SK-N-SH (cell line): Measurements from ENCODE around the gene MARK3. TPM values are rescaled to one million over a fixed set of nuclear protein-coding genes. Genes with fewer than 3 reads are reported as not detected.

Source experiments
- CTCF ChIA-PET: fragments of 300-600, 350-600 bp; formaldehyde crosslinking; extraction: SDS; loops from one replicate; lab custom pipeline; 2021; lab: Yijun Ruan, JAX
- POLR2A ChIA-PET: fragments of 350-600 bp; sonication (Branson Sonifier 250); formaldehyde crosslinking; extraction: SDS; loops from one replicate; lab custom pipeline; 2020; ENCODE audit warnings: antibody characterized with exemption, inconsistent platforms; lab: Yijun Ruan, JAX
- DNase-seq: peaks from one replicate; pipeline ENCODE4 v3.0.0; 2012
- H2AFZ ChIP-seq: fragments of 200-600 bp; sonication (generic); 2 replicates; pipeline ENCODE4 v1.8.1; 2016; ENCODE audit warnings: antibody characterized with exemption, mild to moderate bottlenecking, low read depth
- H3F3A ChIP-seq: fragments of 200-600 bp; sonication (generic); replicated peaks from 2 replicates; pipeline ENCODE3; 2016; ENCODE audit warnings: antibody characterized with exemption, mild to moderate bottlenecking; ENCODE audit not compliant: insufficient read depth
- H3K27ac ChIP-seq, 2 experiments: fragments of 200-500 bp in 1 of 2; fragments of 200-600 bp in 1 of 2; sonication (Bioruptor generic) in 1 of 2; sonication (generic), shearing (Covaris generic) in 1 of 2; 2 replicates each; pipeline versions ENCODE4 v1.5.1 to v1.6.1; 2014 to 2016; ENCODE audit warnings: low read depth in 2 of 2, inconsistent platforms in 1 of 2, low read length in 1 of 2, mild to moderate bottlenecking in 1 of 2, mixed read lengths in 1 of 2
- H3K27me3 ChIP-seq: fragments of 200-600 bp; sonication (generic), shearing (Covaris generic); 2 replicates; pipeline ENCODE4 v1.6.1; 2016; ENCODE audit warnings: mixed run types; ENCODE audit not compliant: insufficient read depth
- H3K36me3 ChIP-seq, 2 experiments: fragments of 200-500 bp in 1 of 2; fragments of 200-600 bp in 1 of 2; sonication (Bioruptor generic) in 1 of 2; sonication (generic) in 1 of 2; replicated peaks in 1 of 2; 2 replicates each; pipeline versions ENCODE3 to v1.5.1; 2014 to 2016; ENCODE audit warnings: low read length in 1 of 2, mild to moderate bottlenecking in 1 of 2; ENCODE audit not compliant: insufficient read depth in 2 of 2, control insufficient read depth in 1 of 2
- H3K4me1 ChIP-seq, 2 experiments: fragments of 200-500 bp in 1 of 2; fragments of 200-600 bp in 1 of 2; sonication (Bioruptor generic) in 1 of 2; sonication (generic), shearing (Covaris generic) in 1 of 2; 2 replicates each; pipeline versions ENCODE4 v1.5.1 to v1.6.1; 2014 to 2016; ENCODE audit warnings: low read depth in 1 of 2, low read length in 1 of 2, mixed run types in 1 of 2; ENCODE audit not compliant: insufficient read depth in 2 of 2, control insufficient read depth in 1 of 2
- H3K4me2 ChIP-seq: fragments of 200-600 bp; sonication (generic), shearing (Covaris generic); 2 replicates; pipeline ENCODE4 v1.6.1; 2017; ENCODE audit warnings: mixed run types
- H3K4me3 ChIP-seq, 2 experiments: fragments of 200-500 bp in 1 of 2; fragments of 200-600 bp in 1 of 2; sonication (Bioruptor generic) in 1 of 2; sonication (generic), shearing (Covaris generic) in 1 of 2; 2 replicates each; pipeline versions ENCODE4 v1.5.1 to v1.8.1; 2014 to 2016; ENCODE audit warnings: low read depth in 2 of 2, inconsistent platforms in 1 of 2, low read length in 1 of 2, mild to moderate bottlenecking in 1 of 2, mixed read lengths in 1 of 2, moderate library complexity in 1 of 2
- H3K79me2 ChIP-seq: fragments of 200-600 bp; sonication (generic); 2 replicates; pipeline ENCODE4 v1.8.1; 2017; ENCODE audit warnings: mild to moderate bottlenecking; ENCODE audit not compliant: insufficient read depth
- H3K9ac ChIP-seq: fragments of 200-600 bp; sonication (generic); 2 replicates; pipeline ENCODE4 v1.6.1; 2017; ENCODE audit warnings: mixed run types
- H3K9me2 ChIP-seq: fragments of 200-600 bp; sonication (generic); 2 replicates; pipeline ENCODE4 v1.6.1; 2017; ENCODE audit warnings: mixed run types
- H3K9me3 ChIP-seq: fragments of 200-600 bp; sonication (generic); 2 replicates; pipeline ENCODE4 v1.6.1; 2017; ENCODE audit warnings: mixed run types, mild to moderate bottlenecking, moderate library complexity
- H4K20me1 ChIP-seq: fragments of 200-600 bp; sonication (generic); 2 replicates; pipeline ENCODE4 v1.6.1; 2017; ENCODE audit warnings: mild to moderate bottlenecking, mixed run types; ENCODE audit not compliant: insufficient read depth
- FOSL2 ChIP-seq: IDR thresholded peaks from 2 replicates; pipeline ENCODE4 v1.4.0; 2012; ENCODE audit warnings: low read depth, mild to moderate bottlenecking, moderate library complexity, borderline replicate concordance
- GABPA ChIP-seq: IDR thresholded peaks from 2 replicates; pipeline ENCODE4 v1.4.0; 2012; ENCODE audit warnings: low read depth, mild to moderate bottlenecking
- JUND ChIP-seq: IDR thresholded peaks from 2 replicates; pipeline ENCODE4 v1.4.0; 2012
- MEF2A ChIP-seq: IDR thresholded peaks from 2 replicates; pipeline ENCODE4 v1.4.0; 2012; ENCODE audit warnings: low read depth, borderline replicate concordance
- MXI1 ChIP-seq: IDR thresholded peaks from 2 replicates; pipeline ENCODE4 v1.6.1; 2012; ENCODE audit warnings: mild to moderate bottlenecking, low read depth, low read length, improper control_type of control experiment
- POLR2AphosphoS5 ChIP-seq: IDR thresholded peaks from 2 replicates; pipeline ENCODE4 v1.6.1; 2012; ENCODE audit warnings: low read depth, low read length
- RFX5 ChIP-seq: IDR thresholded peaks from 2 replicates; pipeline ENCODE4 v1.6.1; 2012; ENCODE audit warnings: mild to moderate bottlenecking, improper control_type of control experiment, low read length
- RXRA ChIP-seq: IDR thresholded peaks from 2 replicates; pipeline ENCODE4 v1.4.0; 2012; ENCODE audit warnings: low read depth, mild to moderate bottlenecking, borderline replicate concordance
- SIN3A ChIP-seq: IDR thresholded peaks from 2 replicates; pipeline ENCODE4 v1.6.1; 2012; ENCODE audit warnings: low read depth, mild to moderate bottlenecking, low read length, moderate library complexity, borderline replicate concordance
- TAF1 ChIP-seq: IDR thresholded peaks from 2 replicates; pipeline ENCODE4 v1.6.1; 2012; ENCODE audit warnings: low read depth, mild to moderate bottlenecking, low read length, moderate library complexity, borderline replicate concordance
- TCF12 ChIP-seq: IDR thresholded peaks from 2 replicates; pipeline ENCODE4 v1.4.0; 2012
- TEAD4 ChIP-seq: IDR thresholded peaks from 2 replicates; pipeline ENCODE4 v1.4.0; 2012; ENCODE audit warnings: mild to moderate bottlenecking, borderline replicate concordance; ENCODE audit not compliant: insufficient read depth
- YY1 ChIP-seq: IDR thresholded peaks from 2 replicates; pipeline ENCODE4 v1.4.0; 2012; ENCODE audit warnings: low read depth, mild to moderate bottlenecking
- WGBS: methylation state at CpG from one replicate; pipeline ENCODE4 v1.1.6; 2017; ENCODE audit warnings: low lambda C conversion rate; 5-methylcytosine and 5-hydroxymethylcytosine counted together
- polyA plus RNA-seq, 3 experiments: library from polyadenylated mRNA; depleted of rRNA; stranded (reverse); fragments of >200 nt; gene quantifications; 2 replicates each; pipeline ENCODE4 v1.2.3, GENCODE V29; 2012
- TF ChIP-seq, protein P1 (sequence below): fragments of 200-600 bp; sonication (generic); IDR thresholded peaks from 2 replicates; pipeline ENCODE4 v1.6.1; 2017; ENCODE audit warnings: antibody characterized with exemption, mild to moderate bottlenecking, moderate library complexity
- TF ChIP-seq, protein P2 (sequence below): IDR thresholded peaks from 2 replicates; pipeline ENCODE4 v1.4.0; 2012; ENCODE audit warnings: low read depth, borderline replicate concordance
- TF ChIP-seq, protein P3 (sequence below): IDR thresholded peaks from 2 replicates; pipeline ENCODE4; 2012
- TF ChIP-seq, protein P4 (sequence below): IDR thresholded peaks from 2 replicates; pipeline ENCODE4 v1.4.0; 2012; ENCODE audit warnings: low read depth

The MARK3 gene
- 73.4 and 94.5 TPM in 2 replicates for polyA plus RNA-seq (2012; rRNA removed)
- 49.0 and 50.0 TPM in 2 replicates for polyA plus RNA-seq (2012; cell fraction: cytosol; rRNA removed)
- 255 and 313 TPM in 2 replicates for polyA plus RNA-seq (2012; cell fraction: nucleus; rRNA removed)

DNA sequence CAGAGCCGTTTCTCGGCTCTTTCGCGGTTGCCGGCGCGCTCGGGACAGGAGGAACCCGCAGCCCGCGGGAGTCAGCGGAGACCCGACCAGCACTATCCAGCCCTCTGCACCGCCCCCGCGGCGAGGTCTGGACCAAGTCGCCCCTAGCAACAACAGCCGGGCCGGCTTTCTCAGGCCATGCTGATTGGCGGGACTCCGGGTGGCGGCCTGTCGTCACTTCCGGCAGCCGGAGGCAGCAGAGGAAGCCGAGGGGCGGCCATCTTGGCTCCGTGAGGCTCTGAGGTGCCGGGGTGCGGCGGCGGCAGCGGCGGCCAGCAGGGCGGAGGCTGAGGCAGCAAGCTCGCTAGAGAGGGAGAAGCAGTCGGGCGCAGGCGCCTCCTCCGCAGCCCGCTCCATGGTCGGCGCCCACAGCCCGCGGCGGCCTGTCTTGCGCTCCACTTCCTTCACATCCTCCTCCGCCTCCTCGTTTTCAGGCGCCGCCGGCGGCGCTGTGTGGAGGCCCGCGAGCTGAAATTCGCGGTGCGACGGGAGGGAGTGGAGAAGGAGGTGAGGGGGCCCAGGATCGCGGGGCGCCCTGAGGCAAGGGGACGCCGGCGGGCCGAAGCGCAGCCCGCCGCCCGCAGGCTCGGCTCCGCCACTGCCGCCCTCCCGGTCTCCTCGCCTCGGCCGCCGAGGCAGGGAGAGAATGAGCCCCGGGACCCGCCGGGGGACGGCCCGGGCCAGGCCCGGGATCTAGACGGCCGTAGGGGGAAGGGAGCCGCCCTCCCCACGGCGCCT is at the start of gene MARK3:
Gene MARK3 (plus strand): TSS at position 264 of the 777 bp plus-strand sequence. CDS start 615 bp downstream, outside the sequence.
- Histone ChIP-seq H3K4me2 (peak within 1 kb of the TSS; percentile 92), H3K4me1 (peaks cover 0 to 10% of the 10 kb centered on the region in 2 experiments; a peak in 1 of 4 replicates), H3F3A (peaks cover 17% of the 10 kb centered on the region), H3K79me2 (peaks cover 51% of the 10 kb centered on the region), H2AFZ (peak within 1 kb of the TSS; percentile 77), H3K9me3 (no peaks in the 10 kb centered on the region), H3K4me3 (peak within 1 kb of the TSS; percentile 92 to 97), H3K27me3 (no peaks in the 10 kb centered on the region), H3K9me2 (no peaks in the 10 kb centered on the region), H3K27ac (peak within 1 kb of the TSS; percentile 91 to 92), H3K36me3 (no peaks in the 10 kb centered on the region), H3K9ac (peak within 1 kb of the TSS; percentile 97), H4K20me1 (peaks cover 46% of the 10 kb centered on the region)
- WGBS = 0% methylated on average over 14 of the region's 91 CpGs
- TF ChIP-seq YY1 (peak; percentile 96), GABPA (peak; percentile 86), TAF1 (peak; percentile 48; the same call in 1 of the 2 replicates), JUND (no peak), RXRA (peak; percentile 12; the same call in 1 of the 2 replicates), MEF2A (0 out of 2 replicates have a peak, but pooled peaks have one; percentile 10), FOSL2 (no peak), TEAD4 (no peak), MXI1 (peak; percentile 76), RFX5 (peak; percentile 98), POLR2AphosphoS5 (peak; percentile 85), SIN3A (peak; percentile 31; the same call in 1 of the 2 replicates), TCF12 (peak; percentile 3; the same call in 1 of the 2 replicates)
- TF ChIP-seq, protein P1, sequence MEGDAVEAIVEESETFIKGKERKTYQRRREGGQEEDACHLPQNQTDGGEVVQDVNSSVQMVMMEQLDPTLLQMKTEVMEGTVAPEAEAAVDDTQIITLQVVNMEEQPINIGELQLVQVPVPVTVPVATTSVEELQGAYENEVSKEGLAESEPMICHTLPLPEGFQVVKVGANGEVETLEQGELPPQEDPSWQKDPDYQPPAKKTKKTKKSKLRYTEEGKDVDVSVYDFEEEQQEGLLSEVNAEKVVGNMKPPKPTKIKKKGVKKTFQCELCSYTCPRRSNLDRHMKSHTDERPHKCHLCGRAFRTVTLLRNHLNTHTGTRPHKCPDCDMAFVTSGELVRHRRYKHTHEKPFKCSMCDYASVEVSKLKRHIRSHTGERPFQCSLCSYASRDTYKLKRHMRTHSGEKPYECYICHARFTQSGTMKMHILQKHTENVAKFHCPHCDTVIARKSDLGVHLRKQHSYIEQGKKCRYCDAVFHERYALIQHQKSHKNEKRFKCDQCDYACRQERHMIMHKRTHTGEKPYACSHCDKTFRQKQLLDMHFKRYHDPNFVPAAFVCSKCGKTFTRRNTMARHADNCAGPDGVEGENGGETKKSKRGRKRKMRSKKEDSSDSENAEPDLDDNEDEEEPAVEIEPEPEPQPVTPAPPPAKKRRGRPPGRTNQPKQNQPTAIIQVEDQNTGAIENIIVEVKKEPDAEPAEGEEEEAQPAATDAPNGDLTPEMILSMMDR = peak; percentile 41
- TF ChIP-seq, protein P2, sequence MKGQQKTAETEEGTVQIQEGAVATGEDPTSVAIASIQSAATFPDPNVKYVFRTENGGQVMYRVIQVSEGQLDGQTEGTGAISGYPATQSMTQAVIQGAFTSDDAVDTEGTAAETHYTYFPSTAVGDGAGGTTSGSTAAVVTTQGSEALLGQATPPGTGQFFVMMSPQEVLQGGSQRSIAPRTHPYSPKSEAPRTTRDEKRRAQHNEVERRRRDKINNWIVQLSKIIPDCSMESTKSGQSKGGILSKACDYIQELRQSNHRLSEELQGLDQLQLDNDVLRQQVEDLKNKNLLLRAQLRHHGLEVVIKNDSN = no peak
- TF ChIP-seq, protein P3, sequence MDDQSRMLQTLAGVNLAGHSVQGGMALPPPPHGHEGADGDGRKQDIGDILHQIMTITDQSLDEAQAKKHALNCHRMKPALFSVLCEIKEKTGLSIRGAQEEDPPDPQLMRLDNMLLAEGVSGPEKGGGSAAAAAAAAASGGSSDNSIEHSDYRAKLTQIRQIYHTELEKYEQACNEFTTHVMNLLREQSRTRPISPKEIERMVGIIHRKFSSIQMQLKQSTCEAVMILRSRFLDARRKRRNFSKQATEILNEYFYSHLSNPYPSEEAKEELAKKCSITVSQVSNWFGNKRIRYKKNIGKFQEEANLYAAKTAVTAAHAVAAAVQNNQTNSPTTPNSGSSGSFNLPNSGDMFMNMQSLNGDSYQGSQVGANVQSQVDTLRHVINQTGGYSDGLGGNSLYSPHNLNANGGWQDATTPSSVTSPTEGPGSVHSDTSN = peak; percentile 2
- TF ChIP-seq, protein P4, sequence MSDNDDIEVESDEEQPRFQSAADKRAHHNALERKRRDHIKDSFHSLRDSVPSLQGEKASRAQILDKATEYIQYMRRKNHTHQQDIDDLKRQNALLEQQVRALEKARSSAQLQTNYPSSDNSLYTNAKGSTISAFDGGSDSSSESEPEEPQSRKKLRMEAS = peak; percentile 60
- POLR2A ChIA-PET = interaction anchor here (1.9 kb wide), 1 partner anchor 51 kb away, joined by 8 read pairs; the partner anchor contains the start of gene EIF5
- CTCF ChIA-PET = interaction anchor here (1.0 to 1.9 kb wide), 4 partner anchors 7 to 24 kb away, joined by 3 to 8 read pairs (median 6); no protein-coding TSS in a partner anchor
- DNase-seq = peak; percentile 98
